Pancreas (tissue), 10 donors: ENCODE data around the gene LHFPL3. TPM values are rescaled to one million over a fixed set of nuclear protein-coding genes. Genes with fewer than 3 reads are reported as not detected.

ENCODE experiments used
- ATAC-seq, 4 donors: fragments of 200-7000 bp; cut with Tn5 transposase; one replicate each; pipeline versions ENCODE4 v1.8.0 to v1.9.1; 2020; ENCODE audit warnings: mild to moderate bottlenecking in 4 of 4, moderate library complexity in 4 of 4
- DNase-seq, 6 donors: peaks; one replicate each; pipeline ENCODE4 v3.0.0-alpha.2; 2020
- FAIRE-seq: peaks from 2 replicates; lab custom pipeline; 2012; peaks lifted over from hg19 to GRCh38; lab: Jason Lieb, UNC
- H3K27ac ChIP-seq, 4 donors: fragments of 200-600 bp; sonication (generic); 1 replicate in 3 of 4; 2 replicates in 1 of 4; pipeline versions ENCODE4 v1.5.0 to v1.8.0; 2020
- H3K27me3 ChIP-seq, 4 donors: fragments of 200-600 bp; one replicate each; pipeline ENCODE4 v1.8.0; 2021
- H3K36me3 ChIP-seq, 3 donors: fragments of 200-600 bp; sonication (generic) in 1 of 3; one replicate each; pipeline versions ENCODE4 v1.5.0 to v1.8.0; 2020 to 2021
- H3K4me1 ChIP-seq, 3 donors: fragments of 200-600 bp; one replicate each; pipeline ENCODE4 v1.8.0; 2021
- H3K4me3 ChIP-seq, 4 donors: fragments of 200-600 bp; sonication (generic) in 2 of 4; one replicate each; pipeline versions ENCODE4 v1.5.0 to v1.8.0; 2020 to 2021
- H3K9me3 ChIP-seq, 4 donors: fragments of 200-600 bp; one replicate each; pipeline ENCODE4 v1.8.0; 2021
- CTCF ChIP-seq, 4 donors: fragments of 200-600 bp; sonication (generic) in 3 of 4; IDR thresholded peaks; one replicate each; pipeline versions ENCODE4 v1.5.0 to v1.8.0; 2021; ENCODE audit warnings: antibody characterized with exemption in 4 of 4
- WGBS, 2 donors: extraction: QIAGEN DNeasy Blood & Tissue Kit; methylation state at CpG; one replicate each; pipeline ENCODE4 v1.1.7; 2013; 5-methylcytosine and 5-hydroxymethylcytosine counted together
- intact Hi-C, 3 donors: fragments of 100-400 bp; cut with DNase I; formaldehyde crosslinking; loops; one replicate each; pipeline versions ENCODE4 v1.11.1 to v1.14.2; 2022
- polyA plus RNA-seq, 2 donors: library from polyadenylated mRNA; stranded (reverse); fragments of 200-250 nt; gene quantifications; one replicate each; pipeline ENCODE4 v1.2.3, GENCODE V29; 2013
- total RNA-seq, 6 donors: library from RNA; stranded (reverse); fragmentation: NEBNext Ultra II Directional in 4 of 6; extraction: Animal tissue kit (Norgen Biotek cat#: 25700) in 4 of 6; gene quantifications; one replicate each; pipeline versions ENCODE4 v1.2.1 to v1.2.4, GENCODE V29; 2021 to 2023
- donor health status: healthy with polysubstance abuse.
- donor health status: DM: no; HTN: no; CAD: no; lungs with moderate emphysema.
- donor health status: DM: no; HTN: no; CAD: no.
- donor health status: control.
- donor health status: control.
- donor health status: Bipolar disorder and iron deficiency.
- donor health status: DM: yes; HTN: yes; CAD: no.
- donor health status: DM: no; HTN: no; CAD: no.
- donor health status: DM: no; HTN: no; CAD: no.
- donor health status: DM: yes; HTN: yes; CAD: no.

The LHFPL3 gene
- total and polyA plus RNA-seq, 8 donors, result not detected

GRCh38 chr7:104530251-104530650 is 201.8 kb downstream of the LHFPL3 start:
- WGBS, 2 donors, result 73 to 77% methylated on average over 5 of the region's 5 CpGs
- no peak for DNase-seq
- no peak overlapping the region for H3K4me3 ChIP-seq
- ATAC-seq, result no peak
- no peak for FAIRE-seq
- no peaks in the 10 kb centered on the region for H3K9me3 ChIP-seq
- no peak for TF ChIP-seq CTCF (IDR thresholded peaks at IDR 0.05)
- H3K27ac ChIP-seq, result no peak overlapping the region
- H3K36me3 ChIP-seq, result no peaks in the 10 kb centered on the region
- intact Hi-C loops, result no loop called here
- no peaks in the 10 kb centered on the region for H3K4me1 ChIP-seq
- no peaks in the 10 kb centered on the region for H3K27me3 ChIP-seq

- Histone ChIP-seq H3K36me3 (no peaks in the 10 kb centered on the region), H3K4me1 (no peaks in the 10 kb centered on the region), H3K4me3 (no peak overlapping the region), H3K27ac (no peak overlapping the region), H3K9me3 (no peaks in the 10 kb centered on the region), H3K27me3 (no peaks in the 10 kb centered on the region)
- ATAC-seq (no peak), DNase-seq (no peak), FAIRE-seq (no peak)
- intact Hi-C loops, result no loop called here
- 51 to 53% methylated on average over 4 of the region's 4 CpGs for WGBS, 2 donors
- no peak for TF ChIP-seq CTCF (IDR thresholded peaks at IDR 0.05)
These were observed 205.7 kb downstream of the LHFPL3 start for GRCh38 chr7:104534149-104534548.

- Histone ChIP-seq H3K4me1 (no peaks in the 10 kb centered on the region), H3K9me3 (no peaks in the 10 kb centered on the region), H3K36me3 (no peaks in the 10 kb centered on the region), H3K4me3 (no peak overlapping the region), H3K27me3 (no peaks in the 10 kb centered on the region), H3K27ac (no peak overlapping the region)
- intact Hi-C loops, result no loop called here
- no peak for FAIRE-seq
- ATAC-seq, result no peak
- TF ChIP-seq CTCF (IDR thresholded peaks at IDR 0.05), result no peak
- no peak for DNase-seq
- WGBS, 2 donors, result 65 to 66% methylated on average over 6 of the region's 6 CpGs
These were observed 207.4 kb downstream of the LHFPL3 start for GRCh38 chr7:104535841-104536240.

GRCh38 chr7:104536956-104537355 is 208.6 kb downstream of the LHFPL3 start:
- WGBS, 2 donors, result 13 to 27% methylated on average over 1 of the region's 1 CpG

More at GRCh38 chr7:104536956-104537355, 208.6 kb downstream of the LHFPL3 start:
- Histone ChIP-seq H3K27ac (no peak overlapping the region), H3K27me3 (no peaks in the 10 kb centered on the region), H3K4me3 (no peak overlapping the region), H3K36me3 (no peaks in the 10 kb centered on the region), H3K9me3 (no peaks in the 10 kb centered on the region), H3K4me1 (no peaks in the 10 kb centered on the region)
- ATAC-seq (no peak), DNase-seq (no peak), FAIRE-seq (no peak)
- TF ChIP-seq CTCF (IDR thresholded peaks at IDR 0.05), result no peak
- intact Hi-C loops, result no loop called here
